ENCODE data around the gene PLIN3.

Gene PLIN3

GRCh38 chr19:4913996-4914735 is 46.7 kb upstream of the PLIN3 start:
- H3K4me2 ChIP-seq (ENCODE audit: low read length), result no peak overlapping the region
- H3K14ac ChIP-seq (ENCODE audit: low read length), result no peak overlapping the region
- H2AK5ac ChIP-seq (ENCODE audit: low read length), result no peak overlapping the region
- peaks cover 23 to 24% of the 10 kb centered on the region in 2 experiments for H3K36me3 ChIP-seq (ENCODE audit: control insufficient read depth in 1 of 2, insufficient read depth in 2 of 2, low read length in 2 of 2)
- no peak overlapping the region for H2BK12ac ChIP-seq (ENCODE audit: low read length)
- H4K12ac ChIP-seq (ENCODE audit: low read depth, low read length), result no peak overlapping the region
- no peak overlapping the region for H3K4me3 ChIP-seq (ENCODE audit: low read depth, low read length)
- no peak overlapping the region for H2AFZ ChIP-seq (ENCODE audit: insufficient read depth, low read length, poor library complexity)
- no peak for DNase-seq
- peaks cover 7% of the 10 kb centered on the region for H3K79me1 ChIP-seq (ENCODE audit: low read length)
- no peak overlapping the region for H4K8ac ChIP-seq (ENCODE audit: low read depth, low read length)
- H3K27me3 ChIP-seq (ENCODE audit: insufficient read depth, low read length), result no peaks in the 10 kb centered on the region
- H3K18ac ChIP-seq (ENCODE audit: low read length), result no peak overlapping the region
- no peak overlapping the region for H4K91ac ChIP-seq (ENCODE audit: low read depth, low read length)
- no peak overlapping the region for H3K23ac ChIP-seq (ENCODE audit: low read length)
- no peak overlapping the region for H3K27ac ChIP-seq (ENCODE audit: low read depth, low read length)
- no peak overlapping the region for H3K4ac ChIP-seq (ENCODE audit: low read depth, low read length)
- H3K4me1 ChIP-seq (ENCODE audit: control insufficient read depth in 1 of 2, insufficient read depth in 2 of 2, low read length in 2 of 2), result peaks cover 22 to 24% of the 10 kb centered on the region in 2 experiments
- H3K9me3 ChIP-seq (ENCODE audit: insufficient read depth, low read depth, low read length), result peaks cover 3% of the 10 kb centered on the region
- peaks cover 4% of the 10 kb centered on the region for H3K79me2 ChIP-seq (ENCODE audit: control insufficient read depth, insufficient read depth, low read length, poor library complexity)
- H2BK5ac ChIP-seq (ENCODE audit: low read depth, low read length, poor library complexity), result no peak overlapping the region
- H3K9ac ChIP-seq (ENCODE audit: low read length), result no peak overlapping the region
- WGBS (ENCODE audit: extremely low coverage, insufficient coverage, insufficient read length), result no CpG with 5 or more reads among the region's 24 CpGs
- no peak overlapping the region for H2BK120ac ChIP-seq (ENCODE audit: insufficient read depth, low read length, poor library complexity)

- peak overlapping the region; percentile 27 for H4K8ac ChIP-seq (ENCODE audit: low read depth, low read length)
- H3K23ac ChIP-seq (ENCODE audit: low read length), result no peak overlapping the region
- DNase-seq, result peak; percentile 87
- no peak overlapping the region for H4K12ac ChIP-seq (ENCODE audit: low read depth, low read length)
- H3K9me3 ChIP-seq (ENCODE audit: insufficient read depth, low read depth, low read length), result peaks cover 3% of the 10 kb centered on the region
- peaks cover 4% of the 10 kb centered on the region for H3K79me2 ChIP-seq (ENCODE audit: control insufficient read depth, insufficient read depth, low read length, poor library complexity)
- peaks cover 23 to 26% of the 10 kb centered on the region in 2 experiments for H3K4me1 ChIP-seq (ENCODE audit: control insufficient read depth in 1 of 2, insufficient read depth in 2 of 2, low read length in 2 of 2)
- no peak overlapping the region for H3K27ac ChIP-seq (ENCODE audit: low read depth, low read length)
- peak overlapping the region; percentile 47 for H3K18ac ChIP-seq (ENCODE audit: low read length)
- no peak overlapping the region for H2BK5ac ChIP-seq (ENCODE audit: low read depth, low read length, poor library complexity)
- no peak overlapping the region for H3K14ac ChIP-seq (ENCODE audit: low read length)
- H3K9ac ChIP-seq (ENCODE audit: low read length), result no peak overlapping the region
- peak overlapping the region; percentile 60 for H3K4ac ChIP-seq (ENCODE audit: low read depth, low read length)
- no CpG with 5 or more reads among the region's 29 CpGs for WGBS (ENCODE audit: extremely low coverage, insufficient coverage, insufficient read length)
- no peak overlapping the region for H2AK5ac ChIP-seq (ENCODE audit: low read length)
- no peaks in the 10 kb centered on the region for H3K27me3 ChIP-seq (ENCODE audit: insufficient read depth, low read length)
- no peak overlapping the region for H2BK120ac ChIP-seq (ENCODE audit: insufficient read depth, low read length, poor library complexity)
- H3K79me1 ChIP-seq (ENCODE audit: low read length), result peaks cover 7% of the 10 kb centered on the region
- H2AFZ ChIP-seq (ENCODE audit: insufficient read depth, low read length, poor library complexity), result no peak overlapping the region
- peak overlapping the region; percentile 2 for H3K4me2 ChIP-seq (ENCODE audit: low read length)
- H4K91ac ChIP-seq (ENCODE audit: low read depth, low read length), result peak overlapping the region; percentile 45
- H3K4me3 ChIP-seq (ENCODE audit: low read depth, low read length), result no peak overlapping the region
- H2BK12ac ChIP-seq (ENCODE audit: low read length), result peak overlapping the region; percentile 15
- H3K36me3 ChIP-seq (ENCODE audit: control insufficient read depth in 1 of 2, insufficient read depth in 2 of 2, low read length in 2 of 2), result peaks cover 20 to 24% of the 10 kb centered on the region in 2 experiments
Measured at GRCh38 chr19:4911786-4912672, 44.6 kb upstream of the PLIN3 start.

- no peak overlapping the region for H3K14ac ChIP-seq (ENCODE audit: low read length)
- no peak overlapping the region for H3K23ac ChIP-seq (ENCODE audit: low read length)
- no peak overlapping the region for H3K4me3 ChIP-seq (ENCODE audit: low read depth, low read length)
- H4K91ac ChIP-seq (ENCODE audit: low read depth, low read length), result peak overlapping the region; percentile 45
- H3K4ac ChIP-seq (ENCODE audit: low read depth, low read length), result peak overlapping the region; percentile 60
- H2AFZ ChIP-seq (ENCODE audit: insufficient read depth, low read length, poor library complexity), result no peak overlapping the region
- peak overlapping the region; percentile 47 for H3K18ac ChIP-seq (ENCODE audit: low read length)
- no peak overlapping the region for H2AK5ac ChIP-seq (ENCODE audit: low read length)
- H3K79me1 ChIP-seq (ENCODE audit: low read length), result peaks cover 7% of the 10 kb centered on the region
- WGBS (ENCODE audit: extremely low coverage, insufficient coverage, insufficient read length), result no CpG with 5 or more reads among the region's 15 CpGs
- H2BK120ac ChIP-seq (ENCODE audit: insufficient read depth, low read length, poor library complexity), result no peak overlapping the region
- H3K27me3 ChIP-seq (ENCODE audit: insufficient read depth, low read length), result no peaks in the 10 kb centered on the region
- peaks cover 4% of the 10 kb centered on the region for H3K79me2 ChIP-seq (ENCODE audit: control insufficient read depth, insufficient read depth, low read length, poor library complexity)
- no peak overlapping the region for H4K12ac ChIP-seq (ENCODE audit: low read depth, low read length)
- H2BK12ac ChIP-seq (ENCODE audit: low read length), result peak overlapping the region; percentile 15
- H3K4me2 ChIP-seq (ENCODE audit: low read length), result peak overlapping the region; percentile 2
- H3K9me3 ChIP-seq (ENCODE audit: insufficient read depth, low read depth, low read length), result peaks cover 2% of the 10 kb centered on the region
- H3K4me1 ChIP-seq (ENCODE audit: control insufficient read depth in 1 of 2, insufficient read depth in 2 of 2, low read length in 2 of 2), result peaks cover 23 to 26% of the 10 kb centered on the region in 2 experiments
- peak overlapping the region; percentile 27 for H4K8ac ChIP-seq (ENCODE audit: low read depth, low read length)
- no peak for DNase-seq
- peaks cover 15 to 19% of the 10 kb centered on the region in 2 experiments for H3K36me3 ChIP-seq (ENCODE audit: control insufficient read depth in 1 of 2, insufficient read depth in 2 of 2, low read length in 2 of 2)
- no peak overlapping the region for H3K9ac ChIP-seq (ENCODE audit: low read length)
- no peak overlapping the region for H2BK5ac ChIP-seq (ENCODE audit: low read depth, low read length, poor library complexity)
- H3K27ac ChIP-seq (ENCODE audit: low read depth, low read length), result no peak overlapping the region
Measured at GRCh38 chr19:4911314-4911713, 43.8 kb upstream of the PLIN3 start.

- no peak overlapping the region for H4K8ac ChIP-seq (ENCODE audit: low read depth, low read length)
- no peaks in the 10 kb centered on the region for H3K27me3 ChIP-seq (ENCODE audit: insufficient read depth, low read length)
- H3K14ac ChIP-seq (ENCODE audit: low read length), result no peak overlapping the region
- peaks cover 14 to 16% of the 10 kb centered on the region in 2 experiments for H3K36me3 ChIP-seq (ENCODE audit: control insufficient read depth in 1 of 2, insufficient read depth in 2 of 2, low read length in 2 of 2)
- no peak overlapping the region for H2BK5ac ChIP-seq (ENCODE audit: low read depth, low read length, poor library complexity)
- peaks cover 2% of the 10 kb centered on the region for H3K9me3 ChIP-seq (ENCODE audit: insufficient read depth, low read depth, low read length)
- peak overlapping the region; percentile 24 for H2AK5ac ChIP-seq (ENCODE audit: low read length)
- H3K4me2 ChIP-seq (ENCODE audit: low read length), result peak overlapping the region; percentile 81
- H3K79me1 ChIP-seq (ENCODE audit: low read length), result peaks cover 7% of the 10 kb centered on the region
- H3K4me3 ChIP-seq (ENCODE audit: low read depth, low read length), result peak overlapping the region; percentile 94
- no peak overlapping the region for H2BK120ac ChIP-seq (ENCODE audit: insufficient read depth, low read length, poor library complexity)
- no peak overlapping the region for H3K23ac ChIP-seq (ENCODE audit: low read length)
- peak overlapping the region; percentile 41 for H3K9ac ChIP-seq (ENCODE audit: low read length)
- peaks cover 4% of the 10 kb centered on the region for H3K79me2 ChIP-seq (ENCODE audit: control insufficient read depth, insufficient read depth, low read length, poor library complexity)
- H2BK12ac ChIP-seq (ENCODE audit: low read length), result peak overlapping the region; percentile 29
- no CpG with 5 or more reads among the region's 23 CpGs for WGBS (ENCODE audit: extremely low coverage, insufficient coverage, insufficient read length)
- no peak overlapping the region for H4K12ac ChIP-seq (ENCODE audit: low read depth, low read length)
- H4K91ac ChIP-seq (ENCODE audit: low read depth, low read length), result peak overlapping the region; percentile 41
- H3K27ac ChIP-seq (ENCODE audit: low read depth, low read length), result no peak overlapping the region
- DNase-seq, result no peak
- peaks cover 21 to 23% of the 10 kb centered on the region in 2 experiments for H3K4me1 ChIP-seq (ENCODE audit: control insufficient read depth in 1 of 2, insufficient read depth in 2 of 2, low read length in 2 of 2)
- H3K4ac ChIP-seq (ENCODE audit: low read depth, low read length), result peak overlapping the region; percentile 30
- H2AFZ ChIP-seq (ENCODE audit: insufficient read depth, low read length, poor library complexity), result no peak overlapping the region
- peak overlapping the region; percentile 58 for H3K18ac ChIP-seq (ENCODE audit: low read length)
Measured at GRCh38 chr19:4910594-4911281, 43.3 kb upstream of the PLIN3 start.
